GM18870 (cell line): ENCODE results near the gene HLA-DRB1.
A peak's percentile ranks its signal among the peaks of the same experiment; 100 is the strongest.
"Not testable (repeated sequence)": the region's sequence is repeated elsewhere in the genome, so short reads cannot be mapped to it uniquely, and the experiment has no call there.

ENCODE experiments used
- ATAC-seq: cut with Tn5 transposase; IDR thresholded peaks from one replicate; pipeline ENCODE4 v1.9.1; 2021; ENCODE audit warnings: moderate library complexity; ENCODE audit not compliant: unreplicated experiment

HLA-DRB1 gene

GRCh38 chr6:32589596-32590449 lies at the start of gene HLA-DRB1:
HLA-DRB1 (minus strand) TSS chr6:32589848; CDS start chr6:32589742, 106 bp downstream.
- ATAC-seq: peak; percentile 92

DNA sequence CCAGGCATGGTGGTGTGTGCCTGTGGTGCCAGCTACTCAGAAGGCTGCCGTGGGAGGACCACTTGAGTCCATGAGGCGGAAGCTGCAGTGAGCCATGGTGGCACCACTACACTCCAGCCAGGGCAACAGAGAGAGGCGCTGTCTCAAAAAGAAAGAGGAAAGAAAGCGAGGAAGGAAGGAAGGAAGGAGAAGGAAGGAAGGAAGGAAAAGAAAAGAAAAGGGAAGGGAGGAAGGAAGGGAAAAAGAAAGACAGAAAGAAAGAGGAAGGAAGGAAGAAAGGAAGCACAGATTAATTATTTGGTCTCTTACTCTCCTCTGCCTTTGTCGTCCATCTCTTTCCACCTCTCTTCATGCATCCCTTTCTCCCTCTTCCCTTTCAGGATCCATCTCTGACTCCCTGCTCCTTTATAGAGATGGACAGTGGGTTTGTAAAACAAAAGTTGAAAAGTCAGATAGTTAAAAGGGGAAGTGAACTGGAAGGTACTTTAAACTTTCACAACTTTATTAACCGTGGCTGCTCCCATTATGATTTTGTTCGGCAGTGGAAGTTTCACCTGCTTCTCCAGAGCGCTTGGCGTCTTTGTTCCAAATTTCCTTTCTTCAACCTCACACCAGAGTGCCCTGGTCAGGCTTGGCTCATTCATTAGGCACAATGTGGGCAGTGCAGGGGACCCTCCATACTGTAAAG lies 49.0 kb upstream of the HLA-DRB1 start:
- ATAC-seq: no peak

DNA sequence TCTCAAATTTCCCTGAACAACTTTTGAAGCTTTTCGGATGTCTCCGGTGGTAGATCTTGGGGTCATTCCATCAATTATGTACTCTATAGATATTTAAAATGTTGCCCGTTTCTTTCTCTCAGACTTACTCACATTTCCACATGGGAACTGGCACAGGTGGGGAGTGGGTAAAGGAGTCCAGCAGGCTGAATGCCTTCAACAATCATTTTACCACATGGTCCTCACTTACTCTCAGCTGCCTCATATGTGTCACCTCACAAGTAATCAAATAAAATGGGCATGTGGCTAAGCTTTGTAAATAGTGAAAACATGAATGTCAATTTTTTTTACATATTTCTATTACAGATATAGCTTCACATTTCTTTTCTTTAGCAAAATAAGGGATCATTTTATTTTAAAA lies 48.2 kb upstream of the HLA-DRB1 start:
- ATAC-seq: no peak

DNA sequence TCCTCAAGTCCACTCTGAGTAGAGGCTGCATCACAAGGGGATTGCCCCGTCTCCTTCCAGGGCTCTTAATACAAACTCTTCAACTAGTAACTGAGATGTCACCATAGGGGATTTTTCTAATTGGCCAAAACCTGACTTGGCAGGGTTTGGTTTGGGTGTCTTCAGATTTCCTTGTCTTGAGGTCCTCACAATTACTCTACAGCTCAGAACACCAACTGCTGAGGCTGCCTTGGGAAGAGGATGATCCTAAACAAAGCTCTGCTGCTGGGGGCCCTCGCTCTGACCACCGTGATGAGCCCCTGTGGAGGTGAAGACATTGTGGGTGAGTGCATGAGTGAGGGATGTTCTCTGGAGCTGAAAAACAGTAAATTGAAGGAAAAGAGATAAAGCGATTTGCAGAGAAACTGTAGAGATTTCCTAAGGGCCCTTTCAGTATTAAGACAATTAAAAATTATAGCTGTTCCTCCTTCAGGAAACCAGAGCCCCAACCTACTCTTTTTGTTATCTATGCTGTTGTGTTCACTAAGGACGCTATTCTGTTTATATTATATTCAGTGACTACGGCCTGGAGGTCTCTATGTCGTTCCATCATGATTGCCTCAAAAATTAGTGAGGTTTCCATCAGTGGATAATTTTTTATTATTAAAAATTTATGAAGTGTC lies 47.7 kb upstream of the HLA-DRB1 start, which contains the start of gene HLA-DQA1:
Gene HLA-DQA1 (plus strand): TSS at position 188 of the 662 bp plus-strand sequence. CDS start 53 bp downstream, at position 241.
- peak; percentile 66 for ATAC-seq

- no peak for ATAC-seq
Observed at GRCh38 chr6:32635526-32636123, 46.0 kb upstream of the HLA-DRB1 start.

GRCh38 chr6:32629793-32630192 lies 40.1 kb upstream of the HLA-DRB1 start:
- ATAC-seq: not testable (repeated sequence)

DNA sequence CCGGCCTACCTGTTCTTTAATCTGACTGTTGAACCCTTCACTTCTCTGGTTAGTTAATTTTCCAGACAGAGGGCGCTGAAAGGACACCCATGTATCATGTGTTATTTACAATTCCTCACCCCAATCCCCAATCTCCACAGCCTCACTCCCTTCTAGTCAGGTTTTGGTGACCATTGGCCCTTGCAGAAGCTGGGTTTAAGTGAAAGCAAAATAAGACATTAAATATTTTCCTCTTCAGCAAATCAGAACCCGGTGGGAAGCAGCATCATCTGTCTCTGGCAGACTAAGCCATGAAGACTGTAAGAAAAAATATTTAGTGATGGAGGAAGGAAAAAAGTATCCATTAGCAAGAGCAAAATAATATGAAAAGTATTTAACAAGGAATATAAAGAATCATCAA lies 38.2 kb upstream of the HLA-DRB1 start:
- ATAC-seq: peak; percentile 35

DNA sequence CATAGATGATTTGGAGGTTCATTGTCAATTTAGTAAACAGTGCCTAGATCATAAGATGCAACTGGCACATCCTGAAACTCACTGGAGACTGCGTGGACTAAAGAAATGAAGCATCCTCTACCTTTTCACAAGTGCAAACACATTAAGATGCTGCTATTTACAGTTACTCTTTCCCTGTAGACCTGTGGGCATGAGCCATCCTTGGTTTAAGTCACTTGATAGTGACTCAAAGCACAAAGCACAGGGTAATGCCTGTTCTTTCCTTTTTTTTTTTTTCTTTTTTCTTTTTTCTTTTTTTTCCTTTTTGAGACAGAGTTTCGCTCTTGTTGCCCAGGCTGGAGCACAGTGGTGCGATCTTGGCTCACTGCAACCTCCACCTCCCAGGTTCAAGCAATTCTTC lies 37.6 kb upstream of the HLA-DRB1 start:
- ATAC-seq: no peak

DNA sequence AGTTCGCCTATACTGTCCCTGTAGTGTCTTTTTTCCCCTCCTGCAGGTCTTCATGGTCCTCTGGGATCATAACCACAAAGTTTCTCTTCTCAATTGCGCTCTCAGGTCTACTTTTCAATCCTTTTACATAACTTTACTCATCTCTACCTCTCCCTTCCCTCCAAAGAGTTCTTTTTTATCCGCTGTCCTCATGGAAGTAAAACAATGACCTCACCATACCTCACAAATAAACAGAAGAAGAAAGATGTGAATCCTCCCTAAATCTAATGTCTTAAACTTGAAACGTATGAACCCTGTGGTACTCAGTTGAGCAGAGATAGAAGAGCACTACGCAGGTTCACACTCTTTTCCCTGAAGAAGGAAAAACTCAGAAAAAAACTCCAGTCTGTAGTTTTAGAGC lies 35.5 kb upstream of the HLA-DRB1 start:
- ATAC-seq: no peak

GRCh38 chr6:32624565-32624964 lies 34.9 kb upstream of the HLA-DRB1 start:
- no peak for ATAC-seq

- ATAC-seq: peak; percentile 29
Observed at GRCh38 chr6:32623693-32624092, 34.0 kb upstream of the HLA-DRB1 start.

- ATAC-seq: peak; percentile 60
Observed at GRCh38 chr6:32622545-32623401, 33.1 kb upstream of the HLA-DRB1 start.

DNA sequence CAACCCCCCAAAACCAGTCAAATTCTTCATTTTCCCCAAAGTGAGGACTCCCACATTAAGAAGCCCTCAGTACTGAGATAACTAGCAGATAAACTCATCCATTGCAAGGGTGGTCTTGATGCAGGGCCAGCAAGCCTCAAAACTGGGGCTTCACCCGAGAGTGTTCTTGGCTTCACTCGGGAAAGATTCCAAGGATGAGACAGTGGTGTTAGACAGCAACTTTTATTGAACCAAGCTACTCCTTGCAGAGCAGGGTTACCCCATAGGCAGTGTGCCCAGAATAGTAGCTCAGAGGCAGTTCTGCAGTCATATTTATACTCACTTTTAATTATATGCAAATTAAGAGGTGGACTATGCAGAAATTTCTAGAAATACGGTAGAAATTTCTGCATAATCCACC lies 31.7 kb upstream of the HLA-DRB1 start:
- ATAC-seq: no peak

GRCh38 chr6:32617751-32618150 lies 28.1 kb upstream of the HLA-DRB1 start:
- no peak for ATAC-seq

- no peak for ATAC-seq
Observed at GRCh38 chr6:32615885-32616532, 26.4 kb upstream of the HLA-DRB1 start.

- ATAC-seq: no peak
Observed at GRCh38 chr6:32614366-32615081, 24.9 kb upstream of the HLA-DRB1 start.

- no peak for ATAC-seq
Observed at GRCh38 chr6:32613475-32613874, 23.8 kb upstream of the HLA-DRB1 start.

DNA sequence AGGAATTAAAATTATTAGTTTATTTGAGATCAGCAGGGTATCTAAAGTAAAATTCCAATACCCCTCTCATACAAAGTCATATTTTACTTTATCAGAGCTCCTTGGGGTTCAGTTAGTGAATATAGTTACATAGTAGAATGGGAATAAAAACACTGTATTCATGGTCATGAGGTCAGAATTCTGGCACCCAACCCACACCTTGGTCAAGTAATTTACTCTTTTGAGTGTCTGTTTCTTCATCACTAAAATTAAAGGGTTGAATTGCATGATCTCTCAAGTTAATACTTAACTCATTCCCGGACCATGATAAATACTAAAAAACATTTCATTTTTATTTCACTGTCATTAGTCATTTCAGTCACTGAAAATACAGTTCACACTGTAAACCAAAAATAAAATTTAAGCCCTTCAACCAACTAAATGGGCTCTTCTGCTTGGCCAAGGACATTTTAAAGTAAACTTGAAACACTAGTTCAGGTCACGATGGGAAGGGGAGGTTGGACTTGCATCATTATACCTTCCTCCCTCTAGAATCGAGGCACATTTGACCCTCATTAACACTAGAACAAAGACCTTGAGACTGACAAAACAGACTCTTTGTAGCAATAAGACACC lies 21.1 kb upstream of the HLA-DRB1 start:
- ATAC-seq: no peak
